ENCODE data around the gene PTAFR. TPM values are rescaled to one million over a fixed set of nuclear protein-coding genes. Genes with fewer than 3 reads are reported as not detected.

PTAFR gene
- polyA plus RNA-seq, 1 donor (not counting 4 experiments of a cell fraction or from before 2014, with no cell fraction given): 19.6 TPM

DNA sequence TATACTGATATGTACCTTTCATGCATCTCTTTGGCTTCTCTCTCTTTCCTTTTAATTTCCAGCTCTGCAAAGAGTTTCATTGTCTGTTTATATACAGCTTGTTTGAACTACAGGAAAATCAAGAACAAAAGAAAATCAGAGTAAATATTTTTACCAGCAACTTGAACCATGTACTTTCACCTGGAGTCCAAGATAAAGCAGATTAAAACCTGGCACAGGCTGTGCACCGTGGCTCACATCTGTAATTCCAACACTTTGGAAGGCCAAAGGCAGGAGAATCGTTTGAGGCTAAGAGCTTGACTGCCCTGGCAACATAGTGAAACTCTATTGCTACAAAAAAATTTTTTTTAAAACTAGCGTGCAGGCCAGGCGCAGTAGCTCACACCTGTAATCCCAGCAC lies 28.8 kb upstream of the PTAFR start:
- no peak overlapping the region for H3K27ac ChIP-seq (ENCODE audit: control insufficient read depth, insufficient read depth, low read length)
- peaks cover 16 to 21% of the 10 kb centered on the region in 2 experiments for H3K36me3 ChIP-seq (ENCODE audit: control insufficient read depth in 2 of 2, extremely low read depth in 1 of 2, insufficient read depth in 2 of 2, low read length in 2 of 2)
- no peaks in the 10 kb centered on the region for H4K20me1 ChIP-seq (ENCODE audit: control insufficient read depth, extremely low read depth, insufficient read depth, low read length)
- H3K27me3 ChIP-seq (ENCODE audit: control insufficient read depth, extremely low read depth, insufficient read depth, low read length): no peaks in the 10 kb centered on the region
- no peak overlapping the region for H2AFZ ChIP-seq (ENCODE audit: control insufficient read depth, low read length)
- no peak for FAIRE-seq
- H3K4me2 ChIP-seq (ENCODE audit: control insufficient read depth, extremely low read depth, insufficient read depth, low read depth, low read length): no peak overlapping the region
- H3K9me1 ChIP-seq (ENCODE audit: control insufficient read depth, extremely low read depth, insufficient read depth, low read length): no peaks in the 10 kb centered on the region
- no peak for DNase-seq (ENCODE audit: low read depth, low spot score)
- dilution Hi-C loops (cut with MboI; ENCODE audit: extremely low pct_ligation_motif_present, low sequenced_read_pairs): no loop called here
- H3K9ac ChIP-seq (ENCODE audit: control insufficient read depth, extremely low read depth, insufficient read depth, low read length): no peak overlapping the region
- no peaks in the 10 kb centered on the region for H3K4me1 ChIP-seq (ENCODE audit: control insufficient read depth, extremely low read depth, insufficient read depth, low read length)
- TF ChIP-seq EZH2 (IDR thresholded peaks at IDR 0.05; ENCODE audit: low read length): no peak
- TF ChIP-seq, protein P1, sequence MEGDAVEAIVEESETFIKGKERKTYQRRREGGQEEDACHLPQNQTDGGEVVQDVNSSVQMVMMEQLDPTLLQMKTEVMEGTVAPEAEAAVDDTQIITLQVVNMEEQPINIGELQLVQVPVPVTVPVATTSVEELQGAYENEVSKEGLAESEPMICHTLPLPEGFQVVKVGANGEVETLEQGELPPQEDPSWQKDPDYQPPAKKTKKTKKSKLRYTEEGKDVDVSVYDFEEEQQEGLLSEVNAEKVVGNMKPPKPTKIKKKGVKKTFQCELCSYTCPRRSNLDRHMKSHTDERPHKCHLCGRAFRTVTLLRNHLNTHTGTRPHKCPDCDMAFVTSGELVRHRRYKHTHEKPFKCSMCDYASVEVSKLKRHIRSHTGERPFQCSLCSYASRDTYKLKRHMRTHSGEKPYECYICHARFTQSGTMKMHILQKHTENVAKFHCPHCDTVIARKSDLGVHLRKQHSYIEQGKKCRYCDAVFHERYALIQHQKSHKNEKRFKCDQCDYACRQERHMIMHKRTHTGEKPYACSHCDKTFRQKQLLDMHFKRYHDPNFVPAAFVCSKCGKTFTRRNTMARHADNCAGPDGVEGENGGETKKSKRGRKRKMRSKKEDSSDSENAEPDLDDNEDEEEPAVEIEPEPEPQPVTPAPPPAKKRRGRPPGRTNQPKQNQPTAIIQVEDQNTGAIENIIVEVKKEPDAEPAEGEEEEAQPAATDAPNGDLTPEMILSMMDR (optimal IDR thresholded peaks at IDR 0.05 in 1 of 3, IDR thresholded peaks at IDR 0.05 in 1 of 3, conservative IDR thresholded peaks at IDR 0.05 in 1 of 3; ENCODE audit: extremely low read depth in 1 of 3, insufficient read depth in 2 of 3, low read length in 3 of 3): no peak
- no peak overlapping the region for H3K4me3 ChIP-seq (ENCODE audit: control insufficient read depth in 2 of 3, extremely low read depth in 1 of 3, insufficient read depth in 2 of 3, low read depth in 1 of 3, low read length in 3 of 3)
- no peaks in the 10 kb centered on the region for H3K79me2 ChIP-seq (ENCODE audit: control insufficient read depth, insufficient read depth, low read length)
- H3K9me3 ChIP-seq (ENCODE audit: control insufficient read depth, low read depth, low read length): no peaks in the 10 kb centered on the region

DNA sequence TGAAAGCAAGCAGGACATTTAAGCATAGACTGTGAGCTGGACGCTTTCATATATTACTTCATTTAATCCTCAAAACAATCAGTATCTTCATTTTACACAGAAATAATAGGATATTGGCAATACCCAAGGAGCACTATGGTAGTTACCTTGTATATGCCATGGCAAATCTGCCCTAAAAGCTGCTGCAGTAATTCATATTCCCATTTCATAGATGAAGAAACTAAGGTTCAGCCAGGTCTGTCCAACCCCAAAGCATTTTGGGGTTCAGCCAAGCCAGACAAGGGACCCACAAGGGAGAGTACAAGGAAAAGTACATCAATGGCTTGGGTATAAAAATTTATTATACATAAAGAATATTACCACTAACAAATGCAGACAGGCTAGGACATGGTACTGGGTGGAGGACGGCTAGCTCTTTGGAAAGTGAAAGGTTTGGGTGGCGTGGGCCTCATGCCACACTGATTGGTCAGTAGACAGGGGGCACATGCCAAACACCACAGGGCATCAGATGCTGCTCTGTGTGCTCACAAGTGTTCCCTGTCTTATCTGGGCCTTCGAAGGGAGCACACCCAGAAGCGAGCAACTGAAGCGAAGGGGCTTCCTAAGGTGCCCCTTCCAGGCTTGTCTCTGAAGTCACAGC lies 23.9 kb upstream of the PTAFR start:
- Histone ChIP-seq H3K36me3 (ENCODE audit: control insufficient read depth in 2 of 2, extremely low read depth in 1 of 2, insufficient read depth in 2 of 2, low read length in 2 of 2) (peaks cover 13 to 23% of the 10 kb centered on the region in 2 experiments), H3K4me3 (ENCODE audit: control insufficient read depth in 2 of 3, extremely low read depth in 1 of 3, insufficient read depth in 2 of 3, low read depth in 1 of 3, low read length in 3 of 3) (no peak overlapping the region), H3K4me1 (ENCODE audit: control insufficient read depth, extremely low read depth, insufficient read depth, low read length) (peaks cover 24% of the 10 kb centered on the region), H2AFZ (ENCODE audit: control insufficient read depth, low read length) (no peak overlapping the region), H4K20me1 (ENCODE audit: control insufficient read depth, extremely low read depth, insufficient read depth, low read length) (no peaks in the 10 kb centered on the region), H3K9me1 (ENCODE audit: control insufficient read depth, extremely low read depth, insufficient read depth, low read length) (no peaks in the 10 kb centered on the region), H3K27me3 (ENCODE audit: control insufficient read depth, extremely low read depth, insufficient read depth, low read length) (no peaks in the 10 kb centered on the region), H3K79me2 (ENCODE audit: control insufficient read depth, insufficient read depth, low read length) (no peaks in the 10 kb centered on the region), H3K9me3 (ENCODE audit: control insufficient read depth, low read depth, low read length) (no peaks in the 10 kb centered on the region), H3K27ac (ENCODE audit: control insufficient read depth, insufficient read depth, low read length) (no peak overlapping the region), H3K4me2 (ENCODE audit: control insufficient read depth, extremely low read depth, insufficient read depth, low read depth, low read length) (no peak overlapping the region), H3K9ac (ENCODE audit: control insufficient read depth, extremely low read depth, insufficient read depth, low read length) (no peak overlapping the region)
- DNase-seq (ENCODE audit: low read depth, low spot score): no peak
- no peak for TF ChIP-seq EZH2 (IDR thresholded peaks at IDR 0.05; ENCODE audit: low read length)
- TF ChIP-seq, protein P1 (optimal IDR thresholded peaks at IDR 0.05 in 1 of 3, IDR thresholded peaks at IDR 0.05 in 1 of 3, conservative IDR thresholded peaks at IDR 0.05 in 1 of 3; ENCODE audit: extremely low read depth in 1 of 3, insufficient read depth in 2 of 3, low read length in 3 of 3): no peak
- dilution Hi-C loops (cut with MboI; ENCODE audit: extremely low pct_ligation_motif_present, low sequenced_read_pairs): no loop called here
- FAIRE-seq: no peak

Data from keratinocyte (primary cell).